Measurements from ENCODE around the gene STRIP2. TPM values are rescaled to one million over a fixed set of nuclear protein-coding genes. Genes with fewer than 3 reads are reported as not detected.

STRIP2 gene
- total and polyA plus RNA-seq, 2 experiments from 2014 or later, result 4.7 to 10.6 TPM

DNA sequence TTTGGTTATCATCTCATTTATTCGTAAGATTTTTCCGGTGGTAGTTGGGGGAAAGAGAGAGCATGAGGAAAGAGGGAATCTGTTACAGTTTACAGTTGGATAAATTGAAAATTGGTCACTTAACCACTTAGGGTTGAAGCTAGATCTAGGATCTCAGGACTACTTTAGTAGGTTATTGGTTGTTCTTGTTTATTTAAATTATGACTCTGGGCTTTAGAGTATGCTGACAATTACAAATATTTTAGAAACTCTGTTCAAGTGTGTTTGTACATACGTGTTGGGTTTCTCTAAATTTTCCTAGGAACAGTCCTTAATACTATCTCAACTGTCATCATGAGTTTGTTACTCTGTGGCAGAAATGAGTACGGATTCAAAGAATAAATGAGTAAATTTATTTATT lies 48.6 kb upstream of the STRIP2 start:
- DNase-seq (ENCODE audit: low spot score) (no peak), ATAC-seq (no peak)
- H3F3A ChIP-seq (replicated peaks; ENCODE audit: low read depth), result no peaks in the 10 kb centered on the region
- no peaks in the 10 kb centered on the region for H3K27me3 Mint-ChIP-seq (ENCODE audit: insufficient read depth, low read depth, poor library complexity)
- no peaks in the 10 kb centered on the region for H3K79me2 ChIP-seq (replicated peaks; ENCODE audit: insufficient read depth)
- H3K27ac Mint-ChIP-seq, result peak overlapping the region; percentile 34
- H3K9me3 Mint-ChIP-seq, result no peaks in the 10 kb centered on the region
- TF ChIP-seq ZNF114 (CRISPR knock-in tag; IDR thresholded peaks at IDR 0.05) (no peak), ETS1 (IDR thresholded peaks at IDR 0.05) (no peak), EZH2phosphoT487 (IDR thresholded peaks at IDR 0.05; ENCODE audit: unreplicated experiment) (no peak), NANOG (IDR thresholded peaks at IDR 0.05; ENCODE audit: borderline replicate concordance) (no peak), ZNF331 (CRISPR knock-in tag; IDR thresholded peaks at IDR 0.05; ENCODE audit: low read depth) (no peak), STAT1 (IDR thresholded peaks at IDR 0.05; ENCODE audit: unreplicated experiment) (no peak), EZH2 (IDR thresholded peaks at IDR 0.05; ENCODE audit: low read depth, unreplicated experiment) (no peak), JUNB (IDR thresholded peaks at IDR 0.05; ENCODE audit: unreplicated experiment) (no peak), CREB1 (CRISPR knock-in tag; IDR thresholded peaks at IDR 0.05; ENCODE audit: low read depth) (no peak), POLR2AphosphoS5 (IDR thresholded peaks at IDR 0.05; ENCODE audit: low read depth) (no peak)
- TF ChIP-seq, protein P1, sequence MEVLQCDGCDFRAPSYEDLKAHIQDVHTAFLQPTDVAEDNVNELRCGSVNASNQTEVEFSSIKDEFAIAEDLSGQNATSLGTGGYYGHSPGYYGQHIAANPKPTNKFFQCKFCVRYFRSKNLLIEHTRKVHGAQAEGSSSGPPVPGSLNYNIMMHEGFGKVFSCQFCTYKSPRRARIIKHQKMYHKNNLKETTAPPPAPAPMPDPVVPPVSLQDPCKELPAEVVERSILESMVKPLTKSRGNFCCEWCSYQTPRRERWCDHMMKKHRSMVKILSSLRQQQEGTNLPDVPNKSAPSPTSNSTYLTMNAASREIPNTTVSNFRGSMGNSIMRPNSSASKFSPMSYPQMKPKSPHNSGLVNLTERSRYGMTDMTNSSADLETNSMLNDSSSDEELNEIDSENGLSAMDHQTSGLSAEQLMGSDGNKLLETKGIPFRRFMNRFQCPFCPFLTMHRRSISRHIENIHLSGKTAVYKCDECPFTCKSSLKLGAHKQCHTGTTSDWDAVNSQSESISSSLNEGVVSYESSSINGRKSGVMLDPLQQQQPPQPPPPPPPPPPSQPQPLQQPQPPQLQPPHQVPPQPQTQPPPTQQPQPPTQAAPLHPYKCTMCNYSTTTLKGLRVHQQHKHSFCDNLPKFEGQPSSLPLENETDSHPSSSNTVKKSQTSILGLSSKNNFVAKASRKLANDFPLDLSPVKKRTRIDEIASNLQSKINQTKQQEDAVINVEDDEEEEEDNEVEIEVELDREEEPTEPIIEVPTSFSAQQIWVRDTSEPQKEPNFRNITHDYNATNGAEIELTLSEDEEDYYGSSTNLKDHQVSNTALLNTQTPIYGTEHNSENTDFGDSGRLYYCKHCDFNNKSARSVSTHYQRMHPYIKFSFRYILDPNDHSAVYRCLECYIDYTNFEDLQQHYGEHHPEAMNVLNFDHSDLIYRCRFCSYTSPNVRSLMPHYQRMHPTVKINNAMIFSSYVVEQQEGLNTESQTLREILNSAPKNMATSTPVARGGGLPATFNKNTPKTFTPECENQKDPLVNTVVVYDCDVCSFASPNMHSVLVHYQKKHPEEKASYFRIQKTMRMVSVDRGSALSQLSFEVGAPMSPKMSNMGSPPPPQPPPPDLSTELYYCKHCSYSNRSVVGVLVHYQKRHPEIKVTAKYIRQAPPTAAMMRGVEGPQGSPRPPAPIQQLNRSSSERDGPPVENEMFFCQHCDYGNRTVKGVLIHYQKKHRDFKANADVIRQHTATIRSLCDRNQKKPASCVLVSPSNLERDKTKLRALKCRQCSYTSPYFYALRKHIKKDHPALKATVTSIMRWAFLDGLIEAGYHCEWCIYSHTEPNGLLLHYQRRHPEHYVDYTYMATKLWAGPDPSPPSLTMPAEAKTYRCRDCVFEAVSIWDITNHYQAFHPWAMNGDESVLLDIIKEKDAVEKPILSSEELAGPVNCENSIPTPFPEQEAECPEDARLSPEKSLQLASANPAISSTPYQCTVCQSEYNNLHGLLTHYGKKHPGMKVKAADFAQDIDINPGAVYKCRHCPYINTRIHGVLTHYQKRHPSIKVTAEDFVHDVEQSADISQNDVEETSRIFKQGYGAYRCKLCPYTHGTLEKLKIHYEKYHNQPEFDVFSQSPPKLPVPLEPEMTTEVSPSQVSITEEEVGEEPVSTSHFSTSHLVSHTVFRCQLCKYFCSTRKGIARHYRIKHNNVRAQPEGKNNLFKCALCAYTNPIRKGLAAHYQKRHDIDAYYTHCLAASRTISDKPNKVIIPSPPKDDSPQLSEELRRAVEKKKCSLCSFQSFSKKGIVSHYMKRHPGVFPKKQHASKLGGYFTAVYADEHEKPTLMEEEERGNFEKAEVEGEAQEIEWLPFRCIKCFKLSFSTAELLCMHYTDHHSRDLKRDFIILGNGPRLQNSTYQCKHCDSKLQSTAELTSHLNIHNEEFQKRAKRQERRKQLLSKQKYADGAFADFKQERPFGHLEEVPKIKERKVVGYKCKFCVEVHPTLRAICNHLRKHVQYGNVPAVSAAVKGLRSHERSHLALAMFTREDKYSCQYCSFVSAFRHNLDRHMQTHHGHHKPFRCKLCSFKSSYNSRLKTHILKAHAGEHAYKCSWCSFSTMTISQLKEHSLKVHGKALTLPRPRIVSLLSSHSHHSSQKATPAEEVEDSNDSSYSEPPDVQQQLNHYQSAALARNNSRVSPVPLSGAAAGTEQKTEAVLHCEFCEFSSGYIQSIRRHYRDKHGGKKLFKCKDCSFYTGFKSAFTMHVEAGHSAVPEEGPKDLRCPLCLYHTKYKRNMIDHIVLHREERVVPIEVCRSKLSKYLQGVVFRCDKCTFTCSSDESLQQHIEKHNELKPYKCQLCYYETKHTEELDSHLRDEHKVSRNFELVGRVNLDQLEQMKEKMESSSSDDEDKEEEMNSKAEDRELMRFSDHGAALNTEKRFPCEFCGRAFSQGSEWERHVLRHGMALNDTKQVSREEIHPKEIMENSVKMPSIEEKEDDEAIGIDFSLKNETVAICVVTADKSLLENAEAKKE (CRISPR knock-in tag; IDR thresholded peaks at IDR 0.05), result no peak
- TF ChIP-seq, protein P2, sequence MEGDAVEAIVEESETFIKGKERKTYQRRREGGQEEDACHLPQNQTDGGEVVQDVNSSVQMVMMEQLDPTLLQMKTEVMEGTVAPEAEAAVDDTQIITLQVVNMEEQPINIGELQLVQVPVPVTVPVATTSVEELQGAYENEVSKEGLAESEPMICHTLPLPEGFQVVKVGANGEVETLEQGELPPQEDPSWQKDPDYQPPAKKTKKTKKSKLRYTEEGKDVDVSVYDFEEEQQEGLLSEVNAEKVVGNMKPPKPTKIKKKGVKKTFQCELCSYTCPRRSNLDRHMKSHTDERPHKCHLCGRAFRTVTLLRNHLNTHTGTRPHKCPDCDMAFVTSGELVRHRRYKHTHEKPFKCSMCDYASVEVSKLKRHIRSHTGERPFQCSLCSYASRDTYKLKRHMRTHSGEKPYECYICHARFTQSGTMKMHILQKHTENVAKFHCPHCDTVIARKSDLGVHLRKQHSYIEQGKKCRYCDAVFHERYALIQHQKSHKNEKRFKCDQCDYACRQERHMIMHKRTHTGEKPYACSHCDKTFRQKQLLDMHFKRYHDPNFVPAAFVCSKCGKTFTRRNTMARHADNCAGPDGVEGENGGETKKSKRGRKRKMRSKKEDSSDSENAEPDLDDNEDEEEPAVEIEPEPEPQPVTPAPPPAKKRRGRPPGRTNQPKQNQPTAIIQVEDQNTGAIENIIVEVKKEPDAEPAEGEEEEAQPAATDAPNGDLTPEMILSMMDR (conservative IDR thresholded peaks at IDR 0.05; ENCODE audit: low read depth in 2 of 2), result no peak
- TF ChIP-seq, protein P3, sequence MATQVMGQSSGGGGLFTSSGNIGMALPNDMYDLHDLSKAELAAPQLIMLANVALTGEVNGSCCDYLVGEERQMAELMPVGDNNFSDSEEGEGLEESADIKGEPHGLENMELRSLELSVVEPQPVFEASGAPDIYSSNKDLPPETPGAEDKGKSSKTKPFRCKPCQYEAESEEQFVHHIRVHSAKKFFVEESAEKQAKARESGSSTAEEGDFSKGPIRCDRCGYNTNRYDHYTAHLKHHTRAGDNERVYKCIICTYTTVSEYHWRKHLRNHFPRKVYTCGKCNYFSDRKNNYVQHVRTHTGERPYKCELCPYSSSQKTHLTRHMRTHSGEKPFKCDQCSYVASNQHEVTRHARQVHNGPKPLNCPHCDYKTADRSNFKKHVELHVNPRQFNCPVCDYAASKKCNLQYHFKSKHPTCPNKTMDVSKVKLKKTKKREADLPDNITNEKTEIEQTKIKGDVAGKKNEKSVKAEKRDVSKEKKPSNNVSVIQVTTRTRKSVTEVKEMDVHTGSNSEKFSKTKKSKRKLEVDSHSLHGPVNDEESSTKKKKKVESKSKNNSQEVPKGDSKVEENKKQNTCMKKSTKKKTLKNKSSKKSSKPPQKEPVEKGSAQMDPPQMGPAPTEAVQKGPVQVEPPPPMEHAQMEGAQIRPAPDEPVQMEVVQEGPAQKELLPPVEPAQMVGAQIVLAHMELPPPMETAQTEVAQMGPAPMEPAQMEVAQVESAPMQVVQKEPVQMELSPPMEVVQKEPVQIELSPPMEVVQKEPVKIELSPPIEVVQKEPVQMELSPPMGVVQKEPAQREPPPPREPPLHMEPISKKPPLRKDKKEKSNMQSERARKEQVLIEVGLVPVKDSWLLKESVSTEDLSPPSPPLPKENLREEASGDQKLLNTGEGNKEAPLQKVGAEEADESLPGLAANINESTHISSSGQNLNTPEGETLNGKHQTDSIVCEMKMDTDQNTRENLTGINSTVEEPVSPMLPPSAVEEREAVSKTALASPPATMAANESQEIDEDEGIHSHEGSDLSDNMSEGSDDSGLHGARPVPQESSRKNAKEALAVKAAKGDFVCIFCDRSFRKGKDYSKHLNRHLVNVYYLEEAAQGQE (IDR thresholded peaks at IDR 0.05; ENCODE audit: unreplicated experiment), result no peak
- no peaks in the 10 kb centered on the region for H3K36me3 ChIP-seq (ENCODE audit: insufficient read depth)
- peaks cover 26% of the 10 kb centered on the region for H3K4me1 ChIP-seq (ENCODE audit: insufficient read depth)
- peaks cover 39% of the 10 kb centered on the region for H3K4me1 Mint-ChIP-seq
- no peaks in the 10 kb centered on the region for H3K9me2 ChIP-seq (ENCODE audit: insufficient read depth)
- no peaks in the 10 kb centered on the region for H3K36me3 Mint-ChIP-seq (ENCODE audit: low read depth)
- H3K27ac ChIP-seq (ENCODE audit: low read depth), result no peak overlapping the region
- peaks cover 3% of the 10 kb centered on the region; the same call in 1 of the 2 replicates for H4K20me1 ChIP-seq (replicated peaks; ENCODE audit: insufficient read depth)
- H3K27me3 ChIP-seq (ENCODE audit: insufficient read depth), result no peaks in the 10 kb centered on the region
- H3K4me3 ChIP-seq, result no peak overlapping the region
- H2AFZ ChIP-seq, result no peak overlapping the region
- peak overlapping the region; percentile 13; the same call in 1 of the 2 replicates for H3K4me2 ChIP-seq
- H3K4me3 Mint-ChIP-seq, result peak overlapping the region; percentile 4; the same call in 1 of the 3 replicates
